Uterus (tissue), 2 donors: ENCODE measurements around the gene MUC5AC.

Experiments
- CTCF ChIP-seq, 4 experiments: fragments of 200-600 bp in 2 of 4; fragments of 450-650 bp in 2 of 4; sonication (generic) in 2 of 4; IDR thresholded peaks; one replicate each; pipeline ENCODE4 v1.5.1; 2016 to 2019; ENCODE audit warnings: antibody characterized with exemption in 4 of 4, mild to moderate bottlenecking in 2 of 4, moderate library complexity in 1 of 4
- POLR2A ChIP-seq, 2 donors: fragments of 450-650 bp; IDR thresholded peaks; one replicate each; pipeline ENCODE4 v1.6.1; 2016; ENCODE audit warnings: antibody characterized with exemption in 2 of 2, mild to moderate bottlenecking in 1 of 2, moderate library complexity in 1 of 2

DNA sequence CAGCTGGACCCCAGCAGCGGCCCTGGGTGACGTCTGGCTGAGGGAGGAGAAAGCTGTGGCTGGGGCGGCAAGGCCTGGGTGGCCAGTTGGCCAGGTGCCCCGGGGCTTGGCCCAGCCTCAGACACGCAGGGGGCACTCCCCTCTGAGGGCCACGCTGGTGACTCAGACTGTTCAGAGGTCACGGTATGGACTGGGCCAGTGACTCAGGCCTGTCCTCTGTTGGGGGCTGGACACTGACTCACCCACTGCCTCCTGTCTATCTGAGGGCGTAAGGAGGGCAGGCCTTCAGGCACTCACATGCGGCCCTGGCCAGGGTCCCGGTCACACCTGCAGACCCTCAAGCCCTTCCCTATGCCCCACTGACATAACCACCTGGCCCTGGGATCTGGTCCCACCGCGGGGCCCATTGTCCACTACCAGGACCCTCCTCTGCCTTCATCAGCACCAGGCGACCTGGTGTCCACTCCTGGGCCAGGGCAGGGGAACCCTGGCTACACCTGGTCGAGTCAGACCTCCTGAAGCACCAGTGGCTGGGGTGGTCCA lies 3.7 kb upstream of the MUC5AC start:
- TF ChIP-seq CTCF (IDR thresholded peaks at IDR 0.05) (no peak), POLR2A (IDR thresholded peaks at IDR 0.05) (no peak)
